ENCODE results near the gene SNED1.

The SNED1 gene

DNA sequence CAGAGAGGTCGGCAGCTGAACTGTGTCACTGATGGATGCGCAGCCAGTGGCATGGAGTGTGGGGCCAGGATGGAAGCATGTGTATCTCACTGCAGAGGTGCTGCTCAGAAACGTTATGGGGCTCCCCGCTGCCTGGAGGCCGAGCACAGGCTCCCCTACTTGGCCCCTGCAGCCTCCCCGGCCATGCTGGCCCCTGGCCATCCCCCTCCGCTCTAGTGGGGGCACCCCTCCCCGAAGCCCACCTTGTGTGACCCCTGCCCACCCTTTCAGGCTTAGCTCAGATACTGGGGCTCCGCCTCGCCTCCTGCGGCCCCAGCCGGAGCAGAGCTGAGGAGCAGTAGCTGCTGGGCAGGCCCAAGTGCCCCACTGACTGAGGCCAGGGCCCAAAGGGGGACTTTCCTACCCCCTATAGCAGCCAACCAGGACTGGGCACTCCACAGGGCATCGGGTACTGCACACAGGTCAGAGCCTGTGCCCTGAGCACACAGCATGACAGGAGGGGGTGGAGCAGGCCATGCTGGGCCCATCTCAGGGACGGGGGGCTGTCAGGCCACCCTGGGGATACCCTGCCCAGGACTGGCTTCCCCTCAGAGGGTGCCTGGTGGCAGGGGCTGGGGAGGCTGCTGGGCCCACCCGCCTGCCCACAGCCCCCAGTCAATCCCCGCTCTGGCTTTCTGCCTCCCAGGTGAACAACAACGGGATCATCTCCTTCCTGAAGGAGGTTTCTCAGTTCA lies 31.3 kb downstream of the SNED1 start:
- DNase-seq (ENCODE audit: low read depth in 2 of 2), result no peak

- DNase-seq (ENCODE audit: low read depth in 2 of 2), result no peak
Observed at GRCh38 chr2:241030333-241030680, 31.9 kb downstream of the SNED1 start.

DNA sequence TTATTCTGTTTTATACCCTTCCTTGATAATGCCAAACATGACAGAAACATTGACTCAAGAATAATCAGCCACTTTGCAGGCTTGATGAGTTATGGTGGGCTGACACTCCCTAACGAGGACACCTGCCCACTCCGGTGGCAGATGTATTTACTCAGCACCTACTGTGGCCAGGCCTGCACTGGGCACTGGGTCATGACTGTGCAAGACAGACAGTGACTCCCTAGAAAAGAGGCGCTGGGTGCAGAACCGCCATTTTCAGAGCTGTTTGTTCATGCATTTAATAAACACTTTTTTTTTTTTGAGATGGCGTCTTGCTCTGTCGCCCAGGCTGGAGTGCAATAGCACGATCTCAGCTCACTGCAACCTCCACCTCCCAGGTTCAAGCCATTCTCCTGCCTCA lies 32.5 kb downstream of the SNED1 start:
- DNase-seq (ENCODE audit: low read depth in 2 of 2), result no peak

GRCh38 chr2:241031436-241032165 lies 33.2 kb downstream of the SNED1 start:
- DNase-seq (ENCODE audit: low read depth in 2 of 2), result no peak

- DNase-seq (ENCODE audit: low read depth in 2 of 2), result no peak
Observed at GRCh38 chr2:241033336-241033987, 35.0 kb downstream of the SNED1 start.

DNA sequence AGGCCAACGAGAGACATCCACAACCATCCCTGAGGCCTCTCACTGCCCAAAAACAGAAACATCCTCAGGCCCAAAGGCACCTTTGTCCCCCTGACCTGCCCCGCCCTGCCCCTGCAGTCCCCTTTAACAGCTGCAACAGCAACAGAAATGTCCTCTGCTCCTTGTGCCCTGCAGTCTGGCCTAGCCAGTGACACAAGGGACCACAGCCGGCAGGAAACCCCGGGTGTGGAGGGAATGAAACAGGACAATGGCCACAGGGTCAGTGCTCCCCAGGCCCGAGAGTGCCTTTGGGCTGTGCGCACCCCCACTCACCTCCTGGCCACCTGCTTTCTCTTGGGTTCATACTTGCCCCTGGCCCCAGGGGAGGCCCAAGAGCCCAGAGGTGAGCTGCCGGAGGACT lies 35.6 kb downstream of the SNED1 start:
- DNase-seq (ENCODE audit: low read depth in 2 of 2), result no peak

GRCh38 chr2:241034490-241035141 lies 36.2 kb downstream of the SNED1 start:
- no peak for DNase-seq (ENCODE audit: low read depth in 2 of 2)

GRCh38 chr2:241035142-241035817 lies 36.9 kb downstream of the SNED1 start:
- DNase-seq (ENCODE audit: low read depth in 2 of 2), result no peak

- no peak for DNase-seq (ENCODE audit: low read depth in 2 of 2)
Observed at GRCh38 chr2:241035818-241036396, 37.5 kb downstream of the SNED1 start.

- DNase-seq (ENCODE audit: low read depth in 2 of 2), result no peak
Observed at GRCh38 chr2:241036397-241036963, 38.1 kb downstream of the SNED1 start.

GRCh38 chr2:241036964-241037421 lies 38.6 kb downstream of the SNED1 start:
- DNase-seq (ENCODE audit: low read depth in 2 of 2), result no peak

GRCh38 chr2:241037498-241037897 lies 39.1 kb downstream of the SNED1 start:
- DNase-seq (ENCODE audit: low read depth in 2 of 2), result no peak

- DNase-seq (ENCODE audit: low read depth in 2 of 2), result no peak
Observed at GRCh38 chr2:241038374-241039180, 40.2 kb downstream of the SNED1 start.

- DNase-seq (ENCODE audit: low read depth in 2 of 2), result no peak
Observed at GRCh38 chr2:241039416-241039815, 41.0 kb downstream of the SNED1 start.

GRCh38 chr2:241040081-241040803 lies 41.8 kb downstream of the SNED1 start:
- DNase-seq (ENCODE audit: low read depth in 2 of 2), result no peak

GRCh38 chr2:241041589-241042158 lies 43.3 kb downstream of the SNED1 start:
- no peak for DNase-seq (ENCODE audit: low read depth in 2 of 2)

DNA sequence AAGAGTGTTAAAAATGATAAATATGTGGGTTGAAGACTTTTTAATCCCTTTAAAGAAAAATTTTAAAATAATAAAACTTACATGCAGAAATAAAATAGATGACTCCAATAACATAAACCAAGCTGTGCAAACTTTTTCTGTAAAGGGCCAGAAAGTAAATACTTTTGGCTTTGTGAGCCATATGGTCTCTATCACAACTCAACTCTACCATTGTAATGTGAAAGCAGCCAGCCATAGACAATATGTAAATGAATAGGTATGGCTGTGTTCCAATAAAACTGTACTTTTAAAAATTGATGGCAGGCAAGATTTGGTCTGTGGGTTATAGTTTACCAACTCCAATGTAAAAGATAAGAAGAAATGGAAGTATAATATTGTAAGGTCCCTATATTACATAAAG lies 45.2 kb downstream of the SNED1 start:
- no peak for DNase-seq (ENCODE audit: low read depth in 2 of 2)

DNA sequence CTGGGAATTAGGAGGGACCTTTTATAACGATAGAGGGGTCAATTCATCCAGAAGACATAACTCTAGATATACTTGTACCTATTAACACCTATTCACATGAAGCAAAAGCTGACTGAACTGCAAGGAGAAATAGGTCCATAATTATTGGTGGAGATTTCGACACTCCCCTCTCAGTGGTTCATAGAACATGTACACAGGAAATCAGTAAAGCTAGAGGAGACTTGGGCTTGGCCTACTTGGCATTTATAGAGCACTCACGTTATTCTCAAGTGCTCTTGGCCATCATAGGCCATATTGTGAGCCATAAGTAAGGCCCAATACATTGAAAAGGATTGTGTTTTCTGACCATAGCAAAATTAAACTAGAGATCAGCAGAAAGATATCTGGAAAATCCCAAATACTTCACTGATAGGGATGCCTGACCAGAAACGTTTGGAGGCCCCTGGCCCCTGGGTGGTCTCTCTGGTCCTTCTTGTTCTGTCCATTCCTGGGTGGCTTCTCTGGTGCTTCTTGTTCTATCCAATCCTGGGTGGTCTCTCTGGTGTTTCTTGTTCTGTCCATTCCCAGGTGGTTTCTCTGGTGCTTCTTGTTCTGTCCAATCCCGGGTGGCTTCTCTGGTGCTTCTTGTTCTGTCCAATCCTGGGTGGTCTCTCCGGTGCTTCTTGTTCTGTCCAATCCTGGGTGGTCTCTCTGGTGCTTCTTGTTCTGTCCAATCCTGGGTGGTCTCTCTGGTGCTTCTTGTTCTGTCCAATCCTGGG lies 49.0 kb downstream of the SNED1 start:
- no peak for DNase-seq (ENCODE audit: low read depth in 2 of 2)

Data from fibroblast of skin of left biceps (primary cell).